Activated gamma-delta T cell treated with anti-CD3 and anti-CD28 coated beads, Interleukin-2, amount 50 U/mL, for 16 hours (primary cell): ENCODE measurements around the gene ASPRV1.

Experiments
- DNase-seq: peaks from one replicate; pipeline ENCODE4 v3.0.0-alpha.2; 2020; ENCODE audit warnings: low read depth

The ASPRV1 gene

DNA sequence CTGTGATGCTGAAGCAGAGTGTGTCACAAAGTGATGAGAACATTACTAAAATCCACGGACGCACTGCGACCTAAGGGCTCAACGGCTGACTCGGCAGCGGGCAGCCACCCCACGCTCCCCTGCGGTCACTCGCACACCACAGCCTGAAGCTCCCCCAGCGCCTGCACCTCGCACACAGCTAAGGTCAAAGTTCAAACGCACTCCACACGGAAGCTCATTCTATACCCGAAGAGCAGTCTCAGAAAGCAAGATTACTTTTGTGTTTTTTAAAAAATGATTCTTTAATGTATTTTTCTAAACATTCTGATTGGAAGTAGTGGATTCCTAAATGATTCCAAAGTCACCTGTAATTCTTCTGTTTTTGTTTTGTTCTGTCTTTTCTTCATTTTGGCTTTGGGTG, 21.7 kb downstream of the ASPRV1 start:
- no peak for DNase-seq

DNA sequence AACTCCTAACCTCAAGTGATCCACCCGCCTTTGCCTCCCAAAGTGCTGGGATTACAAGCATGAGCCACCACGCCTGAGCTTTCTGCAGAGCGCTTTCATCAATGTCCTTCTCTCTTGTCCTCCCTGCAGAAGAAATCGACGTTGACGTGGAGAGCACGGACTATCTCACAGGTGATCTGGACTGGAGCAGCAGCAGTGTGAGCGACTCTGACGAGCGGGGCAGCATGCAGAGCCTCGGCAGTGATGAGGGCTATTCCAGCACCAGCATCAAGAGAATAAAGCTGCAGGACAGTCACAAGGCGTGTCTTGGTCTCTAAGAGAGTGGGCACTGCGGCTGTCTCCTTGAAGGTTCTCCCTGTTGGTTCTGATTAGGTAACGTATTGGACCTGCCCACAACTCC, 23.5 kb downstream of the ASPRV1 start:
- no peak for DNase-seq

DNA sequence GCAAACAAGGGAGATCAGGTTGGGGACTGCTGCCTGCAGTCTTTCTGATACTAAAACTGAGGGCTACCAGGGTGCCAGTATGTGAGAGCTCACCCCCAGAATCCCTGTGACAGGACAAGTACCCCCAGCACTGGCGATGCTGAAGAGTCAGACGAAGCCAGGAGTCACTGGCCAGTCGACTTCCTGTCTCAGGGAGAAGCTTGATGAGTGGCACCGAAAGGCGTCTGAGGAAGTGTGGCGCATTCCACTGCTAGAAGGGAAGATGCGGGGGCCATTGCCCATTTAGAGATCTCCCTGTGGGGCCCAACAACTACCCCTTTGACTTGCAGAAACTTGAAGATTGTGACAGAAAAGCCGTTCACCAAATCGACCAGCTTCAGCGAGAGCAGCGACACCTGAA, 24.5 kb downstream of the ASPRV1 start:
- DNase-seq, result no peak

DNA sequence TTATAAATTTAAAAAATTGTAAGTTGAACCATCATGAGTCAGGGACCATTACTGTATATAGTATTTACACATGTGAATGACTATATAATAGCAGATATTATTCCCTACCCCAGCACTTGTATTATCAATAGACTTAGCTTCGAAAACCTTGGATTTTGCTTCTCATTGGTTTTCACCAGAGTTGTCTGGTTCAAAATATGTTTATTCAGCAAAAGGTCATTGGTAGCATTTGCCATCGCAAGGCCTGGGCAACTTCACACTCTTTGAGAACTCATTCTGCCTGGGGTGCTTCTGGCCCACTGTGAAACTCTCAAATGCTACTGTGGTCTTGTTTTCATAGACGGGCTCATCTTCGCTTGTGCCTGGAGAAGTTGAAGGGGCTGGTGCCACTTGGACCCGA, 26.4 kb downstream of the ASPRV1 start:
- DNase-seq, result no peak

DNA sequence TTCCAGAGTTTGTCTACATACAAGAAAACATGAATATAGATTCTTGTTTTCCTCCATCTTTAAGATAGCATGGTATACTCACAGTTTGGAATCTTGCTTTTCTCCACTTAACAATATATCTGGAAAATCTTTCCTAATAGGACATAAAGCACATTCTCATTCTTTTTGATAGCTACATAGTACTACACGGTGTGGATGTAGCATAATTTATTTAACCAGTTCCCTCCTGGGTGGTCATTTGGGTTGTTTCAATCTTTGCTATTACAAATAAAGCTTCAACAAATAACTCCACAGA, 26.9 kb downstream of the ASPRV1 start:
- no peak for DNase-seq

DNA sequence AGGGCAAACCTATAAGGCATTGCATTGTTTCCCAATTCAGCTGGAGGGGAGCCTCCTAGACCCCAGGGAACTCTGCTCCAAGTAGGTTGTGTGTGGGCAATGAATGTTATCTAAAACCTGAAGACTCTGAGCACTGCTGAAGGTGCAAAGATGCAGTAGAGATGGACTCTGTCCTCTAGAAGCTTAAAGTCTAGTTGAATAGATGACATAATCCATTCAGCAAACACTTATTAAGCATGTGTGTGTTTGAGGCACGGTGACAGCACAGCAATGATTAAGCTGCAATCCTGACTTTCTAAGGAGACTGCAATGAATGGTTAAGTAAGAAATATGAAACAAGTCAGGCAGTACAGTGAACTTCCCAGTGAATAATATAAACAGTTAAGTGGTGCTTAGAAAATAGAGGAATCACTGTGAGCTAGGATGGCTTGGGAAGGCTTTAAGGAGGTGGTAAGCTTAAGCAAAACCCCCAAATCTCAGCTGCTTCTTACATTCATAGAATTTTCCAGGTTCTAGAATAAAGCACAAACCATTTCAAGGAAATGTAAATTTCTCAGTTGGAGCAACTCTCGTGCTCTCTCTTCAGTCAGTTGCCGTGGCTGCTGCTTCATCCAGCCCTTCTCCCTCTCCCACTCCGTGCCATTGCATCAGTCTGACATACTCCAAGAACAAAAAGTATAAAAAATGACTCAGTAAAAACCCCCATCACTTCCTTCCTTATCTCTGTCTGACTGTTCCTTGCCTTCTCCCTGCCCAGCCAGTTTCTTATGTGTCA, 27.4 kb downstream of the ASPRV1 start:
- DNase-seq, result no peak

DNA sequence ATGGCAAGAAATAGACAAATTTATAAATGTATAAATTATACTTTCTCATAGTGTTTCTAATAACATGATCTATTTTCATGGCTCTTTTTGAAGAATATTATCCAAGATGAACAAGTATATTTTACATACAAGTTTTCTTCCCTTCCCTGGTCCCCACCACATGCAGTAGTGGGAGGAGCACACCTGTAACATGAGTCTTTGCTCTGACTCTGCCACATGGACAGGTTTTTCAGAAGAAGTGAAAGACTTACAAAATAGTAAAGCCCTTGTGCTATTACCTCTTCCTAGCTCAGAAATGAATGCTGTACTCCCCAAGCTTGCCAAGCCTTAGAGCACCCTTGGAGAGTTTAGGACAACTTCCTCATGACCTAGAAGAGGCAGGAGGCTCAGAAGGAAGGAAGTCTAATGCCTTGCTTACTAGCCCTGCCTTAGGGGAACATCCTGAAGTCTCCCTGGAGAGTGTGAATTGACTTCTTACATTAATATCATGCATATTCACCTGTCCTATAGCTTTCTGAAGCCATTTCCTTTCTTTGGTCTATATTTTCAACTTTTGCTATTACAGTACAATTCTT, 28.1 kb downstream of the ASPRV1 start:
- no peak for DNase-seq

DNA sequence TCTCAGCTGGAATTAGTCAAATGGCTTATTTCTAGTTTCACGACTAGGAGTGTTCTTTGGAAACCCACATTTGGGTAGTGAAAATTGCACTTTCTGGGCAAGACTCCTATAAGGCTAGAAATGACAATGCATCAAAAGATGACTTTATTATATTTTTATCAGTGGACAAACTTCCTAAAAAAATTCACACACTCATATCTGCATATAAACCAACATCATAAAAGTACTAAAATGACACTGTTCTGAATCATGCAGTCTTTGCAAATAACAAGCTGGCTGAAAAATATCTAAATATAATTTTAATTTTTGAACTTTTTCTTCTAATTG, 28.9 kb downstream of the ASPRV1 start:
- DNase-seq, result no peak

DNA sequence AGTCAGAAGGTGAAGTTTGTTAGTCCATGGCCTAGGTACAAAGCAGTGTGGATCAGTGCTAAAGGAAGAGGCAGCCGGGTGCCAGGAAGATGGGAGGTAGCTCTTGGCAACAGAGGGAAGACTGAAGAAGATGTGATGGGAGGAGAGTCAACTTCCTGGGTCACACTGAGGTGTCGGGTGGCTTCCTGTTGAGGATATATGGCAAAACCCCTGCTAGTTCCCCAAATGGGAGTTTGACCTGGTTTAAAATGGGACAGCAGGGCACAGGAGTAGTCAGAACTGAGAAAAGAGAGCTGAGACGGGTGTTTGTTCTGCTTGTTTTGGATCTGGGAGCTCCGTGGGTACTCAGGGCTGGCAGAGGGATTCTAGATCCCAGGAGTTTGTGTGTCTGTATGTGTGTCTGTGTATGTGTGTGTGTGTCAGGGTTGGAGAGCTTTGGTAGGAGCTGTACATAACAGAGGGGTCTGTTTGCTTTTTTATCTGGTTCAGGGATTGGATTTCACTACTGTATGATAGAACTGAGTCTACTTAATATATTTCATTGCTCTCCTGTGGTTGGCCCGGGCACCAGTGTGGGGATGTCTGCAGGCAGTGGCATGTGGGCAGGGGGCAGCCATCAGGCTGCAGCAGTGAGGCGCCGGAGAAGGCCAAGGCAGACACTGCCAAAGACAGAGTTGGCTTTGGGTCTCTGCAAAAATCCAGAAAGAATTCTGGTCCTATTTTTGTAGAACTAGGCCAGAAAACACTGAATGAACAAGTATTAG, 29.4 kb downstream of the ASPRV1 start:
- DNase-seq, result no peak

DNA sequence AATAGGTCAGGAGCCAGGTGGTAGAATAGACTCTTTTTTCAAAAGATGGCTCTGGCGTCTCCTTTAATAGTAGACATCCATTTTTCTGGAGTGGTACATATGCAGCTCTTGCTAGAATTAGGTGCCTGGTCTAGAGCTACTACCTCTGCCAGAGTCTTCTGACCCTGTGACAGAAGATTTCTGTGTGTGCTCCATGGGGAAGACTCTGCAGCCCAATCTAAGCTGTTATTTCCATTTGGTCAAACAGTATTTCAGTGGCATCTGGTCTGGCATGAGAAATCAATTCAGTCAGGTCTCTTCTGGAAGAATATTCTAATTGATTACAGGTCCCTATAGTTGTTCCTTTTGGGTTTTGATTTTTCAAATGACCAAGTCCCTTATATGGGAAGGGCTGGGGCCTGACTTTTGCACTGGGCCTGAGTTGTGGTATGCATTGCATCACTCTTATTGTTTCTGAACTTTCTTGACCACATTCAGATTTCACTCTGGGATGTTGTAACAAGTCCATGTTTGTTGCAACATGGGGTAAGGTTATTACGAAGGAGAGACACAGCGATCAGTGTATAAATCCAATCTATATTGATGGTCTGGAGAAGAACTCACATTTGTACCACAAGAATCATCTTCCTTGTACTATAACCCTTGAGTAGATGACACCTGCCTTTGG, 34.4 kb downstream of the ASPRV1 start:
- no peak for DNase-seq

DNA sequence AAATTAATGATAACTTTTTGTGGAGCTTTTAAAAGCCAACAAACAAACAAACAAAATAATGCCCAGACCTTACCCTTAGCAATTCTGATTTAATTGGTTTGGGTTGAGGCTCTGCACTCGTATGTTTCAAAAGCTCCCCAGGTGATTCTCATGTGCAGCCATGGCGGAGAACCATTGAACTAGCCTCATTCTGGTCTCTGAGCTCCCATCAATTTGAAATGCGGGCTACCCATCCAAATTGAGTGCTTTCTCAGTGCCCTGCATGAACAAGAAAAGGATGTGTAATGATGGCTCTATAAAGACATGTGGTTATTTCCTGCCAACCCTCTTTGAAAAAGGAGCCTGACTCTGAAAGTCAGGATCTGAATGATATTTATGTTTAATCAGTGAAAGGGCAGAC, 38.3 kb downstream of the ASPRV1 start:
- no peak for DNase-seq

DNA sequence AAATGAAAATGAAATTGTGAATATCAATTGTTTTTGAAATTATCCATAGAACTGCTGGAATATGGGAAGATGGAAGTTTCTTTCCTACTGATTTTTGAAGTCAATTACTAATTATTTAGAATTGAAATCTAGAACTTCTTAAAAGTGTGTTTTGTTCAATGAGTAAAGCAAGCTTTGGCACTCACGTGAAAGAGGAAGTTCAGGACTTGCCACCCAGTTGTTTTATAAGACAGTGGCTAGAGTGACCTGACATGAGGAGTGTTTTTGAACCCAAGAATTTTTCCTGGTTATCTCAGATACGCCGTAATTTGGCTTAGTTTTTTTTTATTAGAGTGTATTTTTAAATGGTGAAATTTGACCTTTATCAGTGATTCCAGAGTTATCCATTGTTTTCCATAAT, 43.0 kb downstream of the ASPRV1 start:
- no peak for DNase-seq

DNA sequence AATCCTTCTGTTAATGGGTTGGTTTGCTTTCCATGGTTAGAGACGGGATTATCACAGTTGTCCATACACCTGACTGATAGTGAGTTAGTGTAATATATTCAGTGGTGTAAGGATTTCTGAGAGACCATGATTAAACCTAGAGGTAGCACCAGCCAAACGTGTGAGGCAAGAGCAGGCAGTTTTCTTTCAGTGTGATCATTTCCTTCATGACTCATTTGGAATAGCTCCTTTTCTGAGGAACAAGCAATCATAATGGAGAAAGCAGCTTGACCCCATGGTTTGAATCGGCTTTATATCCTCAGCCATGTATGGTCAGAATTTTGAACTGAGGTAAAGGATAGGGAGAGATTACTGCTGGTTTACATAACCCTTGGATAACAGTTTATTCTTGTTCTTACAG, 43.6 kb downstream of the ASPRV1 start:
- DNase-seq, result no peak

DNA sequence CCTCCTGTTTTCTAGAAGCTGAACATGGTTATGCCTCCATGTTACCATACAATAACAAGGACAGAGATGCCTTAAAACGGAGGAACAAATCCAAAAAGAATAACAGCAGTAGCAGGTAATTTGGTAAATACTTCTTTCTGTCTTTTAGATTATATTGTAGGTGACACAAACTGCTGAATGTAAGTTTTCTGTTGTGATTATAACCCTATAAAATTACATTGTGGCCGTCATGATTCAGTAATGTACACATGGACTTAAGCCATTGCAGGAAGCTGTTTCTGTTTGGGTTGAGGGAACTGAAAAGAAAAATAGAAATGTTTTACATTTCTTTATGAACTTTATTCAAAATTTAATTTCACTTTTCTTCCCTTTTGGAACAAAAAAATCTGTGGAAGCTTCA, 45.3 kb downstream of the ASPRV1 start:
- DNase-seq, result no peak

DNA sequence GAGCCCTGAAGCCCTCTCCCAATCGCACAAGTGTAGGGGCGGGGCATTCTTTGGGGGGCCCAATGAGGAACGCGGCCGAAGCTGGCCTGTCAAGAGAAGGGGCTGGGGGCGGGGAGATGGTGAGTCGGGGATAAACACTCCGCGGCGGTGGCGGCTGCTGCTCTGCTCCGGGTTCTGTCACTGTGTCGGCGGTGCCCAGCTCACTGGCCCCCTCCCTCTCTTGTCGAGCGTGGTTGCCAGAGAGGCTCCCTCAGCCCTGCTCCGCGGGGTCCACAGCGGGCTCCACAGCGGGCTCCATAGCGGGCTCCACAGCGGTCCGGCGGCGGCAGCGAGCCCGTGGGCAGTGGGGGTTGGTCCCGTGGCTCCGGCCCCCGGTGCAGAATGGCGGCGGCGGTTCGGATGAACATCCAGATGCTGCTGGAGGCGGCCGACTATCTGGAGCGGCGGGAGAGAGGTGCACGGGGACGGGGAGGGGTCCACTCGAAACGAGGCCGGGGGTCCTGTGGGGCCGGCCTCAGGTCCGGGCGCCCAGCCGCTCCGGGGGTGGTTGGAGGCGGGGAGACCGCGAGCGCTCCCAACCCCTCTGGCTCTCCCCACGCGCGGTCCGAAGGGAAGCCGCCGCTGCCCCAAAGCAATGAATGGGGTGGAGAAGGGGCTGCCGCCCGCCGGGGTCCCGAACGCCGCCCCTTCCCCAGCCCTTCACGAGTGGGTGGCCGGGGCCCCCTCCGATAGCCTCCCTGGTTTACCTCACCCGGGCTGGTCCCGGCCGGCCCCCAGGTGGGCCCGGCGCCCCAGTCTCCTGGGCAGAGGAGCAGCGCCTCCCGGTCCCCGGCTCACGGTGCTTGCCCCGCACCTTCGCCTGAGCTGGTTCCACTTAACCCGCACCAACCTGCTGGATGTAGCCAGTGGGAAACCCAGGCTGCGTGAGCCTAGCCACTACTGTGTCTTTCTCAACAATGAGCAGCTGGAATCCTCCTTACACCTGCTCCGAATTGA, 46.2 kb downstream of the ASPRV1 start, which contains the start of gene MXD1:
Gene MXD1, plus strand, starts transcription at position 160 of the 996 bp plus-strand sequence. Its CDS starts 222 bp downstream, at position 382.
- no peak for DNase-seq

DNA sequence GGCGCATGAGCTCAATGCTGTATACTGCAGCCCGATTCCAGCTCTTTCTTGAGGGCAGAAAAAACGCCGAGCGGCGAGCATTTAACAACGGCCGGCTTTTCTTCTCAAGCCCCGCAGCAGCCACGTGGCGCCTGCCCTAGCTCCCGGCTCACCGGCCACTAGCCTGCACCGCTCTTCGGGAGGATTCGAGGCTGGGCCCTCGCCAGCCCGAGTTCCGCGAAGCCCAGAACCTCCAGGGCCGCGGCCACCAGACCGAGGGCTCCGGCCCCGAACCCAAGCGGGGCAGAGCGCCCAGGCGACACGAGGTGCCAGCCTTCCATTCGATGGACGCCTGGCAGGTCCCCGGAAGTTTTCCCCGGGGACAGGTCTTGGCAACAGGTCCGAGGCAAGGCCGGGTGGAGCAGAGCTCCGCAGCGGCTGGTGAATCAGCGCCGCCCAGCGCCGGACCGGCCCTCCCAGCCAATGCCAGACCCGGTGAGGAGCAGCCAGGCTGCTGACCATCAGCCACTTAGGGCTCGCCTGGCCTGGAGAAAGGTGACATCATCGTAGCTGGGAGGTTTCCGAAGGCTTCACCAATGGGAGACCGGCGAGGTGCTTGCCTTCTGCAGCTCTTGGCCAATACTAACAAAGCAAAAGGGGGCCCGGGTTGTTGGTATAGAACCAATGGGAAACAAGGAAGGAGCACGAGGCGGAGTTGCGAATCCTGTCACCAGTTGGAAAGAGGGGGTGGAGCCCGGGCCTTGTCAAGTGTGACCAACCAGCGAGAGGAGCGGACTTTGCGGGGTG, 47.1 kb downstream of the ASPRV1 start:
- peak; percentile 100 for DNase-seq

DNA sequence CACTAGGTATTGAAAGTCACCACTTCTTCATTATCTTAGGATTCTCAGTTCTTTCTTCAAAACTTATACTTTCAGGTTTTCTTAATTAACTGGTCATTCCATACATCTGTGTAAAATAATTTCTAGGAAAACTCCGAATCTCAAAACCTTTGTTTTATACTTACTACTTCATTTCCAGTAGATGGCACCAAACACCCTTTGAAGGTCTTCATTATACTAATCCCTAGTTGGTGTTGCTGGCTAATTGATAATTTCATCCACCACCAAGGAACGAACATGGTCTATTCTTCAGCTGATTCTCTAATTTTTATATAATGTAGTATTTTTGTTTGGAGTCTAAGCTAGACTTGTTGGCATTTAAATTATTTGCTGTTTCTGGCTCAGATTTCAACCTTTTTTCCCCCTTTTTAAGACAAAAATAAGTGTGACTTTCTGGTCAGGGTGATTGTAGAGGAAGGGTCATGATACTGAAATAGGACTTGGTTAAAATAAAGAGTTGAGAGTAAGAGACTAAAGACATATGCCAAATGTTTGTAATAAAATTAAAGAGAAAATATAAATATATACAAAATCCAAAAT, 49.4 kb downstream of the ASPRV1 start:
- DNase-seq, result no peak
